WTC11 (cell line): ENCODE measurements around the gene GALNT3.

ENCODE experiments used
- CREB1 ChIP-seq: sonication (generic); formaldehyde crosslinking; IDR thresholded peaks from 2 replicates; pipeline ENCODE4 v1.8.0; 2023; ENCODE audit warnings: mild to moderate bottlenecking, missing genetic modification reagents
- ETV6 ChIP-seq: sonication (generic); formaldehyde crosslinking; IDR thresholded peaks from 2 replicates; pipeline ENCODE4 v1.8.1; 2022; ENCODE audit warnings: mild to moderate bottlenecking, missing genetic modification reagents
- JUN ChIP-seq: sonication (generic); formaldehyde crosslinking; IDR thresholded peaks from 2 replicates; pipeline ENCODE4 v1.8.0; 2023; ENCODE audit warnings: mild to moderate bottlenecking, missing genetic modification reagents
- MYBL2 ChIP-seq: sonication (generic); formaldehyde crosslinking; IDR thresholded peaks from 2 replicates; pipeline ENCODE4 v1.8.1; 2023; ENCODE audit warnings: mild to moderate bottlenecking, moderate library complexity, missing genetic modification reagents
- NR3C1 ChIP-seq: sonication (generic); formaldehyde crosslinking; conservative IDR thresholded peaks from 2 replicates; pipeline ENCODE4 v1.8.1; 2023; ENCODE audit warnings: low read depth, mild to moderate bottlenecking, missing genetic modification reagents
- OVOL2 ChIP-seq: fragments of 250-450 bp; sonication (Bioruptor Pico); IDR thresholded peaks from 2 replicates; pipeline ENCODE4 v1.9.0; 2021; ENCODE audit warnings: mild to moderate bottlenecking, borderline replicate concordance
- ZNF138 ChIP-seq: sonication (generic); formaldehyde crosslinking; conservative IDR thresholded peaks from 2 replicates; pipeline ENCODE4 v1.8.1; 2022; ENCODE audit warnings: mild to moderate bottlenecking, moderate library complexity, missing genetic modification reagents
- ZNF219 ChIP-seq: sonication (generic); formaldehyde crosslinking; IDR thresholded peaks from 2 replicates; pipeline ENCODE4 v1.8.0; 2023; ENCODE audit warnings: missing genetic modification reagents, mild to moderate bottlenecking, borderline replicate concordance
- TF ChIP-seq, protein P1 (sequence below): fragments of 200-600 bp; IDR thresholded peaks from 2 replicates; pipeline ENCODE4 v1.8.0; 2022; ENCODE audit warnings: antibody characterized with exemption
- TF ChIP-seq, protein P2 (sequence below): sonication (generic); formaldehyde crosslinking; IDR thresholded peaks from 2 replicates; pipeline ENCODE4 v1.8.1; 2023; ENCODE audit warnings: mild to moderate bottlenecking, missing genetic modification reagents
- TF ChIP-seq, protein P3 (sequence below): sonication (generic); formaldehyde crosslinking; IDR thresholded peaks from 2 replicates; pipeline ENCODE4 v1.8.0; 2023; ENCODE audit warnings: missing genetic modification reagents
- TF ChIP-seq, protein P4 (sequence below): fragments of 250-450 bp; sonication (Bioruptor Pico); IDR thresholded peaks from 2 replicates; pipeline ENCODE4 v1.9.0; 2021; ENCODE audit warnings: mild to moderate bottlenecking
- TF ChIP-seq, protein P5 (sequence below): sonication (generic); formaldehyde crosslinking; conservative IDR thresholded peaks from 2 replicates; pipeline ENCODE4 v1.8.1; 2022; ENCODE audit warnings: mild to moderate bottlenecking, missing genetic modification reagents

DNA sequence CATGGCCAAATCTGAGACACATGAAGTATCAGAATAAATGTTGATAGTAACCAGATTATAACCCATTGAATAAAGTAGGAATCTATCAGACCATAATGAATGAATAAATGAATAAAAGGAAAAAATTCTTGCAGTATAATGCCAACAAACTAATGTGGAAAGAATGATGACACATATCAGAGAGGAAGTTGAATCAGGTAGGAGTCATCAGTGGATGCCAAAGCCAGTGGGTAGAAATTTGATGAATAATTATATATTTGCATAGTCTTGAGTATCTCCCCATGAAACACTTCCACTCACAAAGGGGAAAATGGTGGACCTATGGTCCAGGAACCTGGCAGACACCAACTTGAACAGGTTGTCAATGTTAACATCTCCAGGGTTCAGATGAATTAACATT is 68.6 kb downstream of the GALNT3 start:
- TF ChIP-seq, protein P1, sequence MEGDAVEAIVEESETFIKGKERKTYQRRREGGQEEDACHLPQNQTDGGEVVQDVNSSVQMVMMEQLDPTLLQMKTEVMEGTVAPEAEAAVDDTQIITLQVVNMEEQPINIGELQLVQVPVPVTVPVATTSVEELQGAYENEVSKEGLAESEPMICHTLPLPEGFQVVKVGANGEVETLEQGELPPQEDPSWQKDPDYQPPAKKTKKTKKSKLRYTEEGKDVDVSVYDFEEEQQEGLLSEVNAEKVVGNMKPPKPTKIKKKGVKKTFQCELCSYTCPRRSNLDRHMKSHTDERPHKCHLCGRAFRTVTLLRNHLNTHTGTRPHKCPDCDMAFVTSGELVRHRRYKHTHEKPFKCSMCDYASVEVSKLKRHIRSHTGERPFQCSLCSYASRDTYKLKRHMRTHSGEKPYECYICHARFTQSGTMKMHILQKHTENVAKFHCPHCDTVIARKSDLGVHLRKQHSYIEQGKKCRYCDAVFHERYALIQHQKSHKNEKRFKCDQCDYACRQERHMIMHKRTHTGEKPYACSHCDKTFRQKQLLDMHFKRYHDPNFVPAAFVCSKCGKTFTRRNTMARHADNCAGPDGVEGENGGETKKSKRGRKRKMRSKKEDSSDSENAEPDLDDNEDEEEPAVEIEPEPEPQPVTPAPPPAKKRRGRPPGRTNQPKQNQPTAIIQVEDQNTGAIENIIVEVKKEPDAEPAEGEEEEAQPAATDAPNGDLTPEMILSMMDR: no peak
- TF ChIP-seq ETV6 (CRISPR knock-in tag) (no peak), JUN (CRISPR knock-in tag) (no peak), NR3C1 (CRISPR knock-in tag) (no peak), ZNF219 (CRISPR knock-in tag) (no peak), ZNF138 (CRISPR knock-in tag) (no peak), OVOL2 (CRISPR knock-in tag) (no peak), MYBL2 (CRISPR knock-in tag) (no peak), CREB1 (CRISPR knock-in tag) (no peak)
- TF ChIP-seq, protein P2, sequence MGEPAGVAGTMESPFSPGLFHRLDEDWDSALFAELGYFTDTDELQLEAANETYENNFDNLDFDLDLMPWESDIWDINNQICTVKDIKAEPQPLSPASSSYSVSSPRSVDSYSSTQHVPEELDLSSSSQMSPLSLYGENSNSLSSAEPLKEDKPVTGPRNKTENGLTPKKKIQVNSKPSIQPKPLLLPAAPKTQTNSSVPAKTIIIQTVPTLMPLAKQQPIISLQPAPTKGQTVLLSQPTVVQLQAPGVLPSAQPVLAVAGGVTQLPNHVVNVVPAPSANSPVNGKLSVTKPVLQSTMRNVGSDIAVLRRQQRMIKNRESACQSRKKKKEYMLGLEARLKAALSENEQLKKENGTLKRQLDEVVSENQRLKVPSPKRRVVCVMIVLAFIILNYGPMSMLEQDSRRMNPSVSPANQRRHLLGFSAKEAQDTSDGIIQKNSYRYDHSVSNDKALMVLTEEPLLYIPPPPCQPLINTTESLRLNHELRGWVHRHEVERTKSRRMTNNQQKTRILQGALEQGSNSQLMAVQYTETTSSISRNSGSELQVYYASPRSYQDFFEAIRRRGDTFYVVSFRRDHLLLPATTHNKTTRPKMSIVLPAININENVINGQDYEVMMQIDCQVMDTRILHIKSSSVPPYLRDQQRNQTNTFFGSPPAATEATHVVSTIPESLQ: no peak
- TF ChIP-seq, protein P3, sequence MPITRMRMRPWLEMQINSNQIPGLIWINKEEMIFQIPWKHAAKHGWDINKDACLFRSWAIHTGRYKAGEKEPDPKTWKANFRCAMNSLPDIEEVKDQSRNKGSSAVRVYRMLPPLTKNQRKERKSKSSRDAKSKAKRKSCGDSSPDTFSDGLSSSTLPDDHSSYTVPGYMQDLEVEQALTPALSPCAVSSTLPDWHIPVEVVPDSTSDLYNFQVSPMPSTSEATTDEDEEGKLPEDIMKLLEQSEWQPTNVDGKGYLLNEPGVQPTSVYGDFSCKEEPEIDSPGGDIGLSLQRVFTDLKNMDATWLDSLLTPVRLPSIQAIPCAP: no peak
- TF ChIP-seq, protein P4, sequence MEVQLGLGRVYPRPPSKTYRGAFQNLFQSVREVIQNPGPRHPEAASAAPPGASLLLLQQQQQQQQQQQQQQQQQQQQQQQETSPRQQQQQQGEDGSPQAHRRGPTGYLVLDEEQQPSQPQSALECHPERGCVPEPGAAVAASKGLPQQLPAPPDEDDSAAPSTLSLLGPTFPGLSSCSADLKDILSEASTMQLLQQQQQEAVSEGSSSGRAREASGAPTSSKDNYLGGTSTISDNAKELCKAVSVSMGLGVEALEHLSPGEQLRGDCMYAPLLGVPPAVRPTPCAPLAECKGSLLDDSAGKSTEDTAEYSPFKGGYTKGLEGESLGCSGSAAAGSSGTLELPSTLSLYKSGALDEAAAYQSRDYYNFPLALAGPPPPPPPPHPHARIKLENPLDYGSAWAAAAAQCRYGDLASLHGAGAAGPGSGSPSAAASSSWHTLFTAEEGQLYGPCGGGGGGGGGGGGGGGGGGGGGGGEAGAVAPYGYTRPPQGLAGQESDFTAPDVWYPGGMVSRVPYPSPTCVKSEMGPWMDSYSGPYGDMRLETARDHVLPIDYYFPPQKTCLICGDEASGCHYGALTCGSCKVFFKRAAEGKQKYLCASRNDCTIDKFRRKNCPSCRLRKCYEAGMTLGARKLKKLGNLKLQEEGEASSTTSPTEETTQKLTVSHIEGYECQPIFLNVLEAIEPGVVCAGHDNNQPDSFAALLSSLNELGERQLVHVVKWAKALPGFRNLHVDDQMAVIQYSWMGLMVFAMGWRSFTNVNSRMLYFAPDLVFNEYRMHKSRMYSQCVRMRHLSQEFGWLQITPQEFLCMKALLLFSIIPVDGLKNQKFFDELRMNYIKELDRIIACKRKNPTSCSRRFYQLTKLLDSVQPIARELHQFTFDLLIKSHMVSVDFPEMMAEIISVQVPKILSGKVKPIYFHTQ: no peak
- TF ChIP-seq, protein P5, sequence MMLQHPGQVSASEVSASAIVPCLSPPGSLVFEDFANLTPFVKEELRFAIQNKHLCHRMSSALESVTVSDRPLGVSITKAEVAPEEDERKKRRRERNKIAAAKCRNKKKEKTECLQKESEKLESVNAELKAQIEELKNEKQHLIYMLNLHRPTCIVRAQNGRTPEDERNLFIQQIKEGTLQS (CRISPR knock-in tag): no peak
